ENCODE results near the gene ANXA10. TPM values are rescaled to one million over a fixed set of nuclear protein-coding genes. Genes with fewer than 3 reads are reported as not detected.
A peak's percentile ranks its signal among the peaks of the same experiment; 100 is the strongest.

The ANXA10 gene
- polyA plus RNA-seq, 1 experiment, result not detected

DNA sequence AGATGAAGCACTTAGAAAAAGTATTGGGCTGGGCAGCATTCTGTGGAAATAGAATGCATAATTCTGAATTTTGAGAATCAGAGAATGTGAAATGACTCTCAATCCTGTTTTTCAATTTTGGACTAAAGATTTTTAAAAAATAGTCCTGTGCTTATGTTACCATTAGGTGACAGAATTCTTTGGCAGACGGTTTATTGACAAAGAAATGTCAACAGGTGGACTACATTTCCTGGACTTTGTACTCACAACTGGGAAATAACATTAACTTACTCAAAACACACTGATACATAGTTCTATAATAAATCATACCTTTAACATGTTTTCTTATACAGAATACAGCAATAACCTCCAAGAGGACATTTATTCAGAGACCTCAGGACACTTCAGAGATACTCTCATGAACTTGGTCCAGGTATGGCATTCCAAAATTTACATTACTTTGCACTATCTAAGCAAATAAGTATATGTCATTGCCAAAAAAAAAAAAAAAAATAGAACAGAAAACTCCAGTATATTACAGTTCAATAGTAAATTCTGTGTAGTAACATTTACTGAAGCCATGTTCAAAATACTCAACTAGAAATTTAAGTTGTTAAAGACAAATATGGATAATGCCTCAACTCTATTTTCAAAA lies 72.7 kb downstream of the ANXA10 start:
- TF ChIP-seq, protein P1, sequence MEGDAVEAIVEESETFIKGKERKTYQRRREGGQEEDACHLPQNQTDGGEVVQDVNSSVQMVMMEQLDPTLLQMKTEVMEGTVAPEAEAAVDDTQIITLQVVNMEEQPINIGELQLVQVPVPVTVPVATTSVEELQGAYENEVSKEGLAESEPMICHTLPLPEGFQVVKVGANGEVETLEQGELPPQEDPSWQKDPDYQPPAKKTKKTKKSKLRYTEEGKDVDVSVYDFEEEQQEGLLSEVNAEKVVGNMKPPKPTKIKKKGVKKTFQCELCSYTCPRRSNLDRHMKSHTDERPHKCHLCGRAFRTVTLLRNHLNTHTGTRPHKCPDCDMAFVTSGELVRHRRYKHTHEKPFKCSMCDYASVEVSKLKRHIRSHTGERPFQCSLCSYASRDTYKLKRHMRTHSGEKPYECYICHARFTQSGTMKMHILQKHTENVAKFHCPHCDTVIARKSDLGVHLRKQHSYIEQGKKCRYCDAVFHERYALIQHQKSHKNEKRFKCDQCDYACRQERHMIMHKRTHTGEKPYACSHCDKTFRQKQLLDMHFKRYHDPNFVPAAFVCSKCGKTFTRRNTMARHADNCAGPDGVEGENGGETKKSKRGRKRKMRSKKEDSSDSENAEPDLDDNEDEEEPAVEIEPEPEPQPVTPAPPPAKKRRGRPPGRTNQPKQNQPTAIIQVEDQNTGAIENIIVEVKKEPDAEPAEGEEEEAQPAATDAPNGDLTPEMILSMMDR (IDR thresholded peaks at IDR 0.05; ENCODE audit: insufficient read depth, low read depth, low read length), result no peak
- Histone ChIP-seq H3K36me3 (ENCODE audit: control insufficient read depth, insufficient read depth, low read length) (no peaks in the 10 kb centered on the region), H3K27me3 (ENCODE audit: control insufficient read depth, insufficient read depth, low read length) (no peaks in the 10 kb centered on the region), H3K4me3 (ENCODE audit: low read depth, low read length) (no peak overlapping the region)
- CTCF ChIA-PET, result no interaction called here
- no peak for DNase-seq (ENCODE audit: low read depth)
- POLR2A ChIA-PET, result no interaction called here

GRCh38 chr4:168167714-168168284 lies 75.5 kb downstream of the ANXA10 start:
- TF ChIP-seq, protein P1 (IDR thresholded peaks at IDR 0.05; ENCODE audit: insufficient read depth, low read depth, low read length), result no peak
- Histone ChIP-seq H3K4me3 (ENCODE audit: low read depth, low read length) (no peak overlapping the region), H3K27me3 (ENCODE audit: control insufficient read depth, insufficient read depth, low read length) (no peaks in the 10 kb centered on the region), H3K36me3 (ENCODE audit: control insufficient read depth, insufficient read depth, low read length) (no peaks in the 10 kb centered on the region)
- ChIA-PET POLR2A (no interaction called here), CTCF (interaction anchor here (1.3 kb wide), 1 partner anchor 13 kb away, joined by 3 read pairs; no protein-coding TSS in a partner anchor)
- no peak for DNase-seq (ENCODE audit: low read depth)

- Histone ChIP-seq H3K4me3 (ENCODE audit: low read depth, low read length) (no peak overlapping the region), H3K36me3 (ENCODE audit: control insufficient read depth, insufficient read depth, low read length) (no peaks in the 10 kb centered on the region), H3K27me3 (ENCODE audit: control insufficient read depth, insufficient read depth, low read length) (peaks cover 1% of the 10 kb centered on the region; the same call in 1 of the 2 replicates)
- TF ChIP-seq, protein P1 (IDR thresholded peaks at IDR 0.05; ENCODE audit: insufficient read depth, low read depth, low read length), result no peak
- ChIA-PET CTCF (no interaction called here), POLR2A (no interaction called here)
- DNase-seq (ENCODE audit: low read depth), result no peak
Observed at GRCh38 chr4:168174308-168174707, 82.0 kb downstream of the ANXA10 start.

DNA sequence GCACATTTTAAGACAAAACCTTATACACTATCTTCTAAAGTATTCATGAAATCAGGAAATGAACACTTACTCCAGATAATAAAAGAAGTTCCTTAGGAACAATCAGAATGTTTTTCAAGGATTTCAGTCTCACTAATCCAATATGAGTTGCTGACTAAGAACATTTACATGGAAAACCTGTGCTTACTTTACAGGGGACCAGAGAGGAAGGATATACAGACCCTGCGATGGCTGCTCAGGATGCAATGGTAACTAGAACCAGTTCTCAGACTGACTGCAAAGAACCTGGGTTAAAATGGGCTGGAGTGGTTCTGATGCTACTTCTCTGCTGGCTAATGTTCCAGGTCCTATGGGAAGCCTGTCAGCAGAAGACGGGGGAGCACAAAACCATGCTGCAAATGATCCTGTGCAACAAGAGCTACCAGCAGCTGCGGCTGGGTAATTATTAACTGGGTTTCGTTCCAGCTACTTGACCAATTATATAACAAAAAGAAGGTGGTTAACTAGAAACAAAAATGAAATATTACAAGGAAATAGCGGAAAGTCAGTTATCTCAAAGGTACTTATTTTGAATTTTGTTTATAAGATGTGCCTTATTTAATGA lies 85.3 kb downstream of the ANXA10 start:
- DNase-seq (ENCODE audit: low read depth), result no peak
- H3K36me3 ChIP-seq (ENCODE audit: control insufficient read depth, insufficient read depth, low read length), result no peaks in the 10 kb centered on the region
- H3K27me3 ChIP-seq (ENCODE audit: control insufficient read depth, insufficient read depth, low read length), result peaks cover 1% of the 10 kb centered on the region; the same call in 1 of the 2 replicates
- H3K4me3 ChIP-seq (ENCODE audit: low read depth, low read length), result no peak overlapping the region
- ChIA-PET POLR2A (no interaction called here), CTCF (no interaction called here)
- TF ChIP-seq, protein P1 (IDR thresholded peaks at IDR 0.05; ENCODE audit: insufficient read depth, low read depth, low read length), result no peak

GRCh38 chr4:168183717-168184571 lies 91.6 kb downstream of the ANXA10 start:
- Histone ChIP-seq H3K36me3 (ENCODE audit: control insufficient read depth, insufficient read depth, low read length) (no peaks in the 10 kb centered on the region), H3K4me3 (ENCODE audit: low read depth, low read length) (no peak overlapping the region), H3K27me3 (ENCODE audit: control insufficient read depth, insufficient read depth, low read length) (no peaks in the 10 kb centered on the region)
- ChIA-PET CTCF (interaction anchor here (0.8 to 1.3 kb wide), 3 partner anchors 527 to 821 kb away, joined by 3 to 4 read pairs (median 3); no protein-coding TSS in a partner anchor), POLR2A (no interaction called here)
- DNase-seq (ENCODE audit: low read depth), result no peak
- TF ChIP-seq, protein P1 (IDR thresholded peaks at IDR 0.05; ENCODE audit: insufficient read depth, low read depth, low read length), result peak; percentile 53

All from BJ (cell line).